SHP77 treated with DMSO at 0.1 percent for 48 hours (cell line): Measurements from ENCODE around the gene PMM1.
"Not testable (repeated sequence)": the region's sequence is repeated elsewhere in the genome, so short reads cannot be mapped to it uniquely, and the experiment has no call there.

ENCODE experiments used
- DNase-seq: peaks from one replicate; lab custom pipeline; 2025; lab: John Stamatoyannopoulos, UW

PMM1 gene

GRCh38 chr22:41589391-41590241 is at the start of gene PMM1:
PMM1 (minus strand) TSS chr22:41589840; CDS start chr22:41589805, 35 bp downstream.
- DNase-seq: peak; percentile 97

- peak; percentile 67 for DNase-seq
Observed at GRCh38 chr22:41638748-41639147, 49.1 kb upstream of the PMM1 start.

DNA sequence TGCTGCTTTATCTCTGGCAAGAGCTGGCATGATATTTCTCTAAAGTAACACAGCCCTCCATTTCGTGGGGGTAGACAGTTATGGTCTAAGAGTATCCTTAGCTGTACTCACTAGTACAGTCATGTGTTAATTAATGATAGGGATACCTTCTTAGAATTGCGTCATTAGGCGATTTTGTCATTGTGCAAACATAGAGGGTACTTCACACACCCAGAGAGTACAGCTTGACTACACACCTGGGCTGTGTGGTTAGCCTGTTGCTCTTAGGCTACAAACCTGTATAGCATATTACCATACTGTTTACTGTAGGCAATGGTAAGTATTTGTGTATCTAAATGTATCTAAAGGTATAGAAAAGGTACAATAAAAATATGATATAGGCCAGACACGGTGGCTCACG is 48.5 kb upstream of the PMM1 start:
- peak; percentile 17 for DNase-seq

DNA sequence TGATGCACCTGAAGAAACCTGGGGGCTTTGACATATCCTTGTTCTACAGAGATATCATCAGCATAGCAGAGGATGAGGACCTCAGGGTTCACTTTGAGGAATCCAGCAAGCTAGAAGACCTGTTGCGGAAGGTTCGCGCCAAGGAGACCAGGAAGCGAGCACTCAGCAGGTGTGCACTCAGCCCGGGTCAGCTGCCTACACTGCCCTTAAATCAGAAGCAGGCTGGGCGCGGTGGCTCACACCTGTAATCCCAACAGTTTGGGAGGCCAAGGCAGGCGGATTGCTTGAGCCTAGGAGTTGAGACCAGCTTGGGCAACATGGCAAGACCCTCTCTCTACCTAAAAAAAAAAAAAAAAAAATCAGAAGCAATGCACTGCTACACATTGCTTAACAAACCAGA is 48.0 kb upstream of the PMM1 start:
- DNase-seq: not testable (repeated sequence)

DNA sequence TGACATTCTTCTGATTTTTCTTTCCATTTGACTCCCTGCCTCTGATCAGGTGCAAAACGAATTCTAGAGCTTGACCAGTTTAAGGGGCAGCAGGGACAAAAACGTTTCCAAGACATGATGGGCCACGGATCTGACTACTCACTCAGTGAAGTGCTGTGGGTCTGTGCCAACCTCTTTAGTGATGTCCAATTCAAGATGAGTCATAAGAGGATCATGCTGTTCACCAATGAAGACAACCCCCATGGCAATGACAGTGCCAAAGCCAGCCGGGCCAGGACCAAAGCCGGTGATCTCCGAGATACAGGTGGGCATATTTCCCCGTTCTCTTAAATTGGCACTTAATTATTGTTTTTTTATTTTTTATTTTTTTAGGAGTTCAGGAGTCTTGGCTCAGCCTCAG is 46.8 kb upstream of the PMM1 start:
- no peak for DNase-seq

- DNase-seq: not testable (repeated sequence)
Observed at GRCh38 chr22:41634610-41635009, 45.0 kb upstream of the PMM1 start.

DNA sequence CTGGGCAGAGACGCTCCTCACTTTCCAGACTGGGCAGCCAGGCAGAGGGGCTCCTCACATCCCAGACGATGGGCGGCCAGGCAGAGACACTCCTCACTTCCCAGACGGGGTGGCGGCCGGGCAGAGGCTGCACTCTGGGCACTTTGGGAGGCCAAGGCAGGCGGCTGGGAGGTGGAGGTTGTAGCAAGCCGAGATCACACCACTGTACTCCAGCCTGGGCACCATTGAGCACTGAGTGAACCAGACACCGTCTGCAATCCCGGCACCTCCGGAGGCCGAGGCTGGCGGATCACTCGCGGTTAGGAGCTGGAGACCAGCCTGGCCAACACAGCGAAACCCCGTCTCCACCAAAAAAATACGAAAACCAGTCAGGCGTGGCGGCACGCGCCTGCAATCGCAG is 42.0 kb upstream of the PMM1 start:
- not testable (repeated sequence) for DNase-seq

- DNase-seq: not testable (repeated sequence)
Observed at GRCh38 chr22:41631115-41631514, 41.5 kb upstream of the PMM1 start.

DNA sequence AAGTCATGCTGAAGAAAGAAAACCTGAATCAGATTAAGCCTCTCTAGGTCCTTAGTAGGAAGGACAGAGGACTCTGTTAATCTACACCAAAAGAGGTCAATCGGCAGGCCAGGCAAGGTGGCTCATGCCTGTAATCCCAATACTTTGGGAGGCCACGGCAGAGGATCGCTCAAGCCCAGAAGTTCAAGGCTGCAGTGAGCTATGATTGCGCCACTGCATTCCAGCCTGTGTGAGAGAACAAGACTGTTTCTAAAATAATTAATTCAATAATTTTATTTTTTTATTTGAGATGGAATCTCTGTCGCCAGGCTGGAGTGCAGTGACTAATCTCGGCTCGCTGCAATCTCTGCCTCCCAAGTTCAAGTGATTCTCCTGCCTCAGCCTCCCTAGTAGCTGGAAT is 35.9 kb upstream of the PMM1 start:
- no peak for DNase-seq

DNA sequence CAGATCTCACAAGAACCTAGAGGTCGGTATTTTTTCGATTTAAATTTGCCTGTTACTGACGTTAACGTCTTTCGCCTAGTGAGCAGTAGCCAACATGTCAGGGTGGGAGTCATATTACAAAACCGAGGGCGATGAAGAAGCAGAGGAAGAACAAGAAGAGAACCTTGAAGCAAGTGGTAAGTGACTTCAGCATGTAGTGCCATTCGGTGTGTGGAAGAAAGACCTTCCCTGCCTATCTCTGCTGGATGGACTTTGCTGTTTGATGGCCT is 32.2 kb upstream of the PMM1 start:
- no peak for DNase-seq

GRCh38 chr22:41621099-41621910 is 31.7 kb upstream of the PMM1 start, which contains the start of gene XRCC6:
XRCC6 (plus strand) TSS chr22:41621295; CDS start chr22:41622005, 710 bp downstream.
- DNase-seq: peak; percentile 98

DNA sequence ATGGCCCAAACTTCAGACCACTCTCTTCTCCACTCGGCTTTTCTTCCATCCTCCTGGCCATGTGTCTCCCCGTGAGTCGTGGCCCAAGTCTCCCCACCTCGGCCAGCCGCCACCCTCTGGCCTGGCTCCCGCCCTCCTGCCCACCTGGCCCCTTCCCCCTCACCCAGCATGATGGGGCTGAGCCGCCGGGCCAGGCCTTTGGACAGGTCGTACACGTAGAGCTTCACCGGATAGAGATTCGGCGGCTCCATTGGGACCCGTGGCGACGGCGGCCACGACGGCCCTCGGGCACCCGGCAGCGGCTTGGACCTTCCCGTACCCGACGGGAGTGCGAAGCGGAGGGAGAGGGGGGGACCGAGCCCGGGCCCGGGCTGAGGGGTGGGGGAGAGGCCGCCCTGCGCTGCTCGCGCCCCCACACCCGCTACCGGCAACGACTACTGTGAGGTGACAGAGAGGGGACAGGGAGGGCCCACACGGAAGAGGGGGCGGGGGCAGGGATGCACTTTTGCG is 31.0 kb upstream of the PMM1 start, which contains the start of gene DESI1:
TSS of gene DESI1 (minus strand) at position 455 of the 510 bp plus-strand sequence. CDS start at position 251, 204 bp downstream.
- DNase-seq: no peak

- DNase-seq: peak; percentile 5
Observed at GRCh38 chr22:41619979-41620588, 30.4 kb upstream of the PMM1 start.

GRCh38 chr22:41613456-41613855 is 23.8 kb upstream of the PMM1 start:
- no peak for DNase-seq

DNA sequence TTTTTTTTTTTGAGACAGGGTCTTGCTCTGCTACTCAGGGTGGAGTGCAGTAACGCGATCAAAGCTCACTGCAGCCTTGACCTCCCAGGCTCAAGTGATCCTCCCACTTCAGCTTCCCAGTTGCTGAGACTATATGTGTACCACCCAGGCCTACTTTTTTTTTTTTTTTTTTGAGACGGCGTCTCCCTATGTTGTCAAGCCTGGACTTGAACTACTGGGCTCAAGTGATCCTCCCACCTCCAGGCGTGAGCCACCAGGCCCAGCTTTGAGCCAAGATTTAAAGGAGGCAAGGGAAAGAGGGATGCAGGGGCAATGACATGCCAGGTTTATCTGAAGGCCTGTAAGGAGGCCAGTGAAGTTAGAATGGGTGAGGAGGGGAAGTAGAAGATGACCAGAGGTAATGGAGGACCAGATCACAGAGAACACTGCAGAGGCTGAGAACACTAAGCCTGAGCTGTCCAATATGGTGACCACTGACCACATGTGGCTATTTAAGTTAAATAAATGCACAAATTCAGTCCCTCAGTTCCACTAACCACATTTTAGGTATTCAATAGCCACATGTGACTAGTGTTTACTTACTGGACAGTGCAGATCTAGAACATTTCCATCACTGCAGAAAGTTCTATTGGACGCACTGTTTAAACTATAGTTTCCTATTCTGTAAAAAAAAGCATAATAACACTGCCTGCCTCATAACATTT is 23.1 kb upstream of the PMM1 start:
- no peak for DNase-seq

DNA sequence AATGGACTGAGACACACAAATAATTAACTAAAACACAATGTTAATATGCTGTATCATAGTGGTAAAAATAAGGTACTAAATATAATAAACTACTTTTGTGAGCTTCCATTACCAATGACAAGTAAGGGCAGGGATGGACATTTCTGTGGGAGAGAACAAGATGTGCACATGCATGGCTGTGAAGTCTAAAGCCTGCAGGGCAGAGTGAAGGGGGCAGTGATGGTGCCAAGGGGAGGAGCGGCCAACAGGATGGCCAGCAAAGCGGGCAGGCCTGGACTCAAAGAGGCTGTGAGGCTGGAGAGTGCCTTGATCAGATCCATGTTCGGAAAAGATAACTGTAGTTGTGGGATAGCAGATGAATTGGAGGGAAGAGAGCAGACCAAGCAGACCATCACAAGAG is 18.7 kb upstream of the PMM1 start:
- DNase-seq: no peak

DNA sequence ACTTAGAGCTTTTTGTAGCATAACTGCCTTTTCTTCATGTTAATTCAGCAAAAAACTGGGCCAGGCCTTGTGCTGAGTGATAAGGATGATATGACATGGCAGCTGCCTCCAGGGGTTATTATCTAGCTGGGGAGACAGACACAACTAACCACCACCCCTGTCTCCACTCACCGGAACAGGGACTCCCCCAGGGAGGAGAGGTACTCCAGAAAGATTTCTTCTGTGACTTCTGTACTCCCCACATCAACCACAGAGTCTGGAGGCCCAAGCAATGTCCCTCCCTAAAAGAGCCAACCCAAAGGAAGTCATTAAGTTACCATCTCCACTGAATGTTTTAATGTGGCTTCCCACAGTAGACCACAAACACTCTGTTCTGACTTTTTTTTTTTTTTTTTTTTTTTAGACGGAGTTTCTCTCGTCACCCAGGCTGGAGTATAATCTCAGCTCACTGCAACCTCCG is 14.3 kb upstream of the PMM1 start:
- no peak for DNase-seq

DNA sequence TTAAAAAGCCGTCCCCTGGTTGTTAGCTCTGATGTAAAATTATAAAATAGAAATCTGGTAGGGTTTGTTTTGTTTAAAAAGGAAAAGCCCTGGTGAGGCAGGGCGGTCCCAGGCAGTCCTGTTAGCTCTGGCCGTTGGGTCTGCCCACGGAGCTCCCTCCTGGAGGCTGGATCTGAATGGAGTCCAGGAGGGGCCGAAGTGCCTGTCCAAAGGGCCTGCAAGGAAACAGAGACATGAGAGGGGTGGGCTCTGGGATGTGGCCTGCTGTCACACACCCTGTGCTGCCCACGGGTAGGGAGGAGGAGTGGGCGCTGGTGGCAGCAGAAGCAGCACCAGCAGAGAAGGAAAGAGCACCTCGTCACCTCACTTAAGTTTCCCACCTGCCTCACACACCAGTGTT is 11.3 kb upstream of the PMM1 start:
- no peak for DNase-seq

- no peak for DNase-seq
Observed at GRCh38 chr22:41598891-41599635, 9.4 kb upstream of the PMM1 start.

GRCh38 chr22:41598081-41598480 is 8.4 kb upstream of the PMM1 start:
- DNase-seq: no peak

- DNase-seq: no peak
Observed at GRCh38 chr22:41597635-41597953, 8.0 kb upstream of the PMM1 start.
